SK-N-SH (cell line): ENCODE data around the gene KRTCAP3.

ENCODE experiments used
- ELF1 ChIP-seq: IDR thresholded peaks from 2 replicates; pipeline ENCODE4 v1.4.0; 2012
- JUND ChIP-seq: IDR thresholded peaks from 2 replicates; pipeline ENCODE4 v1.4.0; 2012
- TF ChIP-seq, protein P1 (sequence below): fragments of 200-600 bp; sonication (generic); IDR thresholded peaks from 2 replicates; pipeline ENCODE4 v1.6.1; 2017; ENCODE audit warnings: antibody characterized with exemption, mild to moderate bottlenecking, moderate library complexity

DNA sequence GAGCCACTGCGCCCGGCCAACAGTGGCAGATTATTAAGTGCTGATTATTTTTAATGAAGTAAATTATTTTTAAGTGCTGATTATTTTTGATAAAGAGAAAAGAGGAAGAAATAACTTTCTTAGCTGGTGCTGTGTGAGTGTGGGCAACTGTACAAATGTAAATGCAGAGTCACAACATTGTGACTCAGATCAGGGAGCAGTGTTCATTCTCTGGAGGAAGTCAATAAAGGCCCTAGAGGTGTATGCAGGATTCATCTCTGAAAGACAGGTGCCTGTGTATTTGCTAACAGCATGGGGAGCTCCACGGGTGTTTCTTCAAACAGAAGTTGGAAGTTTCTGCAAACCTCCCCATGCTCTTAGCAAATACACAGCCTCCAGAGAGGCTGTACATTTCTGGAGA, 6.2 kb downstream of the KRTCAP3 start:
- TF ChIP-seq, protein P1, sequence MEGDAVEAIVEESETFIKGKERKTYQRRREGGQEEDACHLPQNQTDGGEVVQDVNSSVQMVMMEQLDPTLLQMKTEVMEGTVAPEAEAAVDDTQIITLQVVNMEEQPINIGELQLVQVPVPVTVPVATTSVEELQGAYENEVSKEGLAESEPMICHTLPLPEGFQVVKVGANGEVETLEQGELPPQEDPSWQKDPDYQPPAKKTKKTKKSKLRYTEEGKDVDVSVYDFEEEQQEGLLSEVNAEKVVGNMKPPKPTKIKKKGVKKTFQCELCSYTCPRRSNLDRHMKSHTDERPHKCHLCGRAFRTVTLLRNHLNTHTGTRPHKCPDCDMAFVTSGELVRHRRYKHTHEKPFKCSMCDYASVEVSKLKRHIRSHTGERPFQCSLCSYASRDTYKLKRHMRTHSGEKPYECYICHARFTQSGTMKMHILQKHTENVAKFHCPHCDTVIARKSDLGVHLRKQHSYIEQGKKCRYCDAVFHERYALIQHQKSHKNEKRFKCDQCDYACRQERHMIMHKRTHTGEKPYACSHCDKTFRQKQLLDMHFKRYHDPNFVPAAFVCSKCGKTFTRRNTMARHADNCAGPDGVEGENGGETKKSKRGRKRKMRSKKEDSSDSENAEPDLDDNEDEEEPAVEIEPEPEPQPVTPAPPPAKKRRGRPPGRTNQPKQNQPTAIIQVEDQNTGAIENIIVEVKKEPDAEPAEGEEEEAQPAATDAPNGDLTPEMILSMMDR: no peak
- TF ChIP-seq JUND (no peak), ELF1 (no peak)
